Measurements from ENCODE around the gene SLC12A3.

DNA sequence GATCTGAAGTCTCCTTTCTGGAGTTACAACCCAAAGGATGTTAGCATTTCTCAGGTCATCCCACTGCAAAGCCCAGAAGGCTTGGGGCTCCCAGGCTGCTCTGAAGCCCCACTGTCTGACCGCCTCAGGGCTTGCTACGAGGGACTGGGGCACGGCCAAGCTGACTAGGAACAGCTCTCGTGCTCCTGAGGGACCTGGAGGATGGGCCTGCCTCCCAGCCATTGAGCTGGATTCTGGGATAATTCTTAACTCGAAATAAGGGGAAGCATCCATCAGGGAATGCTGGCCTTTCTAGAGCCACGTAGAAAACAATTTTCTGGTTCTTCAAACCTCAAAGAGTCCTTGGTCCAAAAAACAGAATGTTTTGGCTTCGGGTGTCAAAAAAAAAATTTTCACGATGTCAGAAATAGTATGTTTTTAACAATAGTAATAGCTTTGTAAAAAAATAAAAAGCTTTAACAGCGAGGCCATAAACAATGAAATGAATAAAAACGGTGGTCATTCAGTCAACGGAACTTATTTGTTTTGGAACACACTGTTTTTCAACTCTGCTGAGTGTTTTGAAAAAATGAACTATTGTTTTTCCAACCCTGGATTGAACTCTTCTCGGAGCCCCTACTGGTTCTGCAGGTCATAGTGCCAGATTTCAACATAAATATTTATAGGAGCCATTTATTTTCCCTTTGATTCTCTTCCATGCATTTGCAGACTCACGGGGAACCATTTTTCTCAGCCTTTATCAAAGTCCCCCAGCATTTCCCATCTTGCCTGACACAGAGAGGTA, 50.5 kb downstream of the SLC12A3 start:
- no peak for TF ChIP-seq POLR2A (IDR thresholded peaks at IDR 0.05; ENCODE audit: low read length)
- no peak for TF ChIP-seq GATA1 (IDR thresholded peaks at IDR 0.05; ENCODE audit: low read depth, low read length)

Data from erythroblast (primary cell).